Muscle of back (tissue), 11 donors: ENCODE data around the gene KIF19. TPM values are rescaled to one million over a fixed set of nuclear protein-coding genes. Genes with fewer than 3 reads are reported as not detected.

Source experiments
- DNase-seq, 3 donors: peaks; one replicate each; pipeline versions ENCODE4 v3.0.0 to v3.0.0-alpha.2; 2013
- polyA plus RNA-seq, 10 donors: library from polyadenylated mRNA; unstranded; fragments of 120-200 nt; gene quantifications; one replicate each; pipeline ENCODE4 v1.2.1, GENCODE V29; 2013; ENCODE audit not compliant: insufficient read length in 10 of 10

The KIF19 gene
- polyA plus RNA-seq, 10 donors: 1.0 to 2.3 (median 1.7) TPM

- no peak for DNase-seq
Observed at GRCh38 chr17:74339537-74340195, 13.6 kb downstream of the KIF19 start.

- no peak for DNase-seq
Observed at GRCh38 chr17:74340470-74341023, 14.5 kb downstream of the KIF19 start.

- no peak for DNase-seq
Observed at GRCh38 chr17:74342224-74342623, 16.2 kb downstream of the KIF19 start.

- DNase-seq: no peak
Observed at GRCh38 chr17:74343121-74343520, 17.1 kb downstream of the KIF19 start.

- no peak for DNase-seq
Observed at GRCh38 chr17:74343526-74344284, 17.7 kb downstream of the KIF19 start.

GRCh38 chr17:74344658-74345057, 18.6 kb downstream of the KIF19 start:
- DNase-seq: no peak

- DNase-seq: no peak
Observed at GRCh38 chr17:74345433-74346241, 19.6 kb downstream of the KIF19 start.

GRCh38 chr17:74347646-74348045, 21.6 kb downstream of the KIF19 start:
- no peak for DNase-seq

- no peak for DNase-seq
Observed at GRCh38 chr17:74349120-74349519, 23.1 kb downstream of the KIF19 start.

GRCh38 chr17:74350486-74350885, 24.5 kb downstream of the KIF19 start:
- DNase-seq: no peak

GRCh38 chr17:74351552-74352210, 25.7 kb downstream of the KIF19 start:
- no peak for DNase-seq

GRCh38 chr17:74353446-74354060, 27.5 kb downstream of the KIF19 start:
- DNase-seq: no peak

GRCh38 chr17:74354123-74354522, 28.1 kb downstream of the KIF19 start:
- DNase-seq: no peak

- DNase-seq: no peak
Observed at GRCh38 chr17:74354561-74354960, 28.5 kb downstream of the KIF19 start.

GRCh38 chr17:74355065-74355464, 29.0 kb downstream of the KIF19 start:
- no peak for DNase-seq

- DNase-seq: peak in 1 of 3 donors; percentile 70
Observed at GRCh38 chr17:74356646-74357465, 30.8 kb downstream of the KIF19 start.

GRCh38 chr17:74357466-74357809, 31.4 kb downstream of the KIF19 start:
- no peak for DNase-seq

- DNase-seq: no peak
Observed at GRCh38 chr17:74358697-74359096, 32.7 kb downstream of the KIF19 start.

GRCh38 chr17:74359916-74360315, 33.9 kb downstream of the KIF19 start:
- DNase-seq: no peak

- DNase-seq: no peak
Observed at GRCh38 chr17:74360899-74361229, 34.8 kb downstream of the KIF19 start.
